Endodermal cell (in vitro differentiated cells): ENCODE measurements around the gene GSTO1. TPM values are rescaled to one million over a fixed set of nuclear protein-coding genes. Genes with fewer than 3 reads are reported as not detected.

Experiments used
- DNase-seq: peaks from one replicate; pipeline ENCODE4 v3.0.0-alpha.2; 2017
- H3K27ac ChIP-seq: 2 replicates; pipeline ENCODE4 v1.5.1; 2013; ENCODE audit warnings: mild to moderate bottlenecking, low read depth, low read length, moderate library complexity
- H3K27me3 ChIP-seq: 2 replicates; pipeline ENCODE4 v1.6.1; 2013; ENCODE audit warnings: mild to moderate bottlenecking, low read length, moderate library complexity; ENCODE audit not compliant: insufficient read depth, control insufficient read depth, poor library complexity, severe bottlenecking
- H3K36me3 ChIP-seq: 2 replicates; pipeline ENCODE4 v1.7.0; 2013; ENCODE audit warnings: mild to moderate bottlenecking, low read length, moderate library complexity; ENCODE audit not compliant: control insufficient read depth, insufficient read depth
- H3K4me1 ChIP-seq: one replicate; pipeline ENCODE4 v1.7.0; 2013; ENCODE audit warnings: low read length; ENCODE audit not compliant: control insufficient read depth, insufficient read depth
- H3K4me3 ChIP-seq: 2 replicates; pipeline ENCODE4 v1.5.1; 2013; ENCODE audit warnings: mild to moderate bottlenecking, low read length, moderate library complexity
- H3K9ac ChIP-seq: 2 replicates; pipeline ENCODE4 v1.6.1; 2013; ENCODE audit warnings: mild to moderate bottlenecking, low read length, moderate library complexity; ENCODE audit not compliant: poor library complexity, severe bottlenecking; ENCODE audit errors: extremely low read depth
- H3K9me3 ChIP-seq: 2 replicates; pipeline ENCODE4 v1.6.1; 2013; ENCODE audit warnings: mild to moderate bottlenecking, low read length, moderate library complexity; ENCODE audit not compliant: control insufficient read depth
- H3K27ac Mint-ChIP-seq: 2 replicates; pipeline ENCODE4 v1.8.0; 2020; ENCODE audit warnings: mixed read lengths
- H3K27me3 Mint-ChIP-seq: 2 replicates; pipeline ENCODE4 v1.8.0; 2021; ENCODE audit warnings: mild to moderate bottlenecking, mixed read lengths; ENCODE audit not compliant: insufficient read depth
- H3K36me3 Mint-ChIP-seq: 2 replicates; pipeline ENCODE4 v1.8.0; 2020; ENCODE audit warnings: low read depth, mixed read lengths
- H3K4me1 Mint-ChIP-seq: 2 replicates; pipeline ENCODE4 v1.8.0; 2020; ENCODE audit warnings: mixed read lengths
- H3K4me3 Mint-ChIP-seq: 2 replicates; pipeline ENCODE4 v1.8.0; 2020; ENCODE audit warnings: mild to moderate bottlenecking, moderate library complexity, mixed read lengths
- H3K9me3 Mint-ChIP-seq: 2 replicates; pipeline ENCODE4 v1.8.0; 2020; ENCODE audit warnings: mild to moderate bottlenecking, mixed read lengths
- WGBS, 2 experiments: methylation state at CpG; one replicate each; pipeline versions ENCODE4 v1.1.5 to v1.1.7; 2013; ENCODE audit warnings: missing lambda C conversion rate in 2 of 2, mixed read lengths in 1 of 2; ENCODE audit not compliant: insufficient coverage in 1 of 2, insufficient read length in 1 of 2; 5-methylcytosine and 5-hydroxymethylcytosine counted together
- total RNA-seq, 2 donors: library from RNA; stranded (reverse); fragmentation: NEBNext Ultra II Directional in 1 of 2; extraction: Animal tissue kit (Norgen Biotek cat#: 25700) in 1 of 2; gene quantifications; 2 replicates in 1 of 2; 3 replicates in 1 of 2; pipeline ENCODE4 v1.2.1, GENCODE V29; 2021
- TF ChIP-seq, protein P1 (sequence below): fragments of 200-600 bp; sonication (generic); conservative IDR thresholded peaks from 2 replicates; pipeline ENCODE4 v1.5.0; 2021; ENCODE audit warnings: antibody characterized with exemption, mild to moderate bottlenecking

Gene GSTO1
- total RNA-seq, 2 donors from 2014 or later = 208 to 223 TPM

DNA sequence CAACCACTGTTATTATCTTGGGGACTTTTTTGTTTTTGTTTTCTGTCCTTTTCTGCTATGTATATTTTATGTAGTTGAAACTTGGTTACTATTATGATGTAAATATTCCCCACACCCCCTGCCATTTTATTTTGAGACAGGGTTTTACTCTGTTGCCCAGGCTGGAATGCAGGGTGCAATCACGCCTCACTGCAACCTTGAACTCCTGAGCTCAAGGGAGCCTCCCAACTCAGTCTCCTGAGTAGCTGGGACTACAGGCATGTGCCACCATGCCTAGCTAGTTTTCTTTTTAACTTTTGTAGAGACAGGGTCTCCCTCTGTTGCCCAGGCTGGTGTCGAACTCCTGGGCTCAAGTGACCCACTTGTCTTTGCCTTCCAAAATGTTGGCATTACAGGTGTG lies 32.2 kb downstream of the GSTO1 start:
- 95 to 100% methylated on average over 1 to 2 of the region's 2 CpGs for WGBS, 2 experiments
- H3K36me3 ChIP-seq = no peaks in the 10 kb centered on the region
- no peaks in the 10 kb centered on the region for H3K9me3 ChIP-seq
- H3K27me3 ChIP-seq = peaks cover 26% of the 10 kb centered on the region
- Mint-ChIP-seq H3K9me3 (no peaks in the 10 kb centered on the region), H3K4me1 (peaks cover 5% of the 10 kb centered on the region), H3K4me3 (no peak overlapping the region), H3K27ac (no peak overlapping the region), H3K27me3 (peaks cover 30% of the 10 kb centered on the region), H3K36me3 (peaks cover 5% of the 10 kb centered on the region)
- no peak overlapping the region for H3K27ac ChIP-seq
- TF ChIP-seq, protein P1, sequence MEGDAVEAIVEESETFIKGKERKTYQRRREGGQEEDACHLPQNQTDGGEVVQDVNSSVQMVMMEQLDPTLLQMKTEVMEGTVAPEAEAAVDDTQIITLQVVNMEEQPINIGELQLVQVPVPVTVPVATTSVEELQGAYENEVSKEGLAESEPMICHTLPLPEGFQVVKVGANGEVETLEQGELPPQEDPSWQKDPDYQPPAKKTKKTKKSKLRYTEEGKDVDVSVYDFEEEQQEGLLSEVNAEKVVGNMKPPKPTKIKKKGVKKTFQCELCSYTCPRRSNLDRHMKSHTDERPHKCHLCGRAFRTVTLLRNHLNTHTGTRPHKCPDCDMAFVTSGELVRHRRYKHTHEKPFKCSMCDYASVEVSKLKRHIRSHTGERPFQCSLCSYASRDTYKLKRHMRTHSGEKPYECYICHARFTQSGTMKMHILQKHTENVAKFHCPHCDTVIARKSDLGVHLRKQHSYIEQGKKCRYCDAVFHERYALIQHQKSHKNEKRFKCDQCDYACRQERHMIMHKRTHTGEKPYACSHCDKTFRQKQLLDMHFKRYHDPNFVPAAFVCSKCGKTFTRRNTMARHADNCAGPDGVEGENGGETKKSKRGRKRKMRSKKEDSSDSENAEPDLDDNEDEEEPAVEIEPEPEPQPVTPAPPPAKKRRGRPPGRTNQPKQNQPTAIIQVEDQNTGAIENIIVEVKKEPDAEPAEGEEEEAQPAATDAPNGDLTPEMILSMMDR = no peak
- H3K4me1 ChIP-seq = no peaks in the 10 kb centered on the region
- no peak for DNase-seq
- no peak overlapping the region for H3K9ac ChIP-seq
- no peak overlapping the region for H3K4me3 ChIP-seq

- Mint-ChIP-seq H3K36me3 (peaks cover 3% of the 10 kb centered on the region), H3K27ac (no peak overlapping the region), H3K4me1 (peaks cover 6% of the 10 kb centered on the region), H3K4me3 (no peak overlapping the region), H3K9me3 (no peaks in the 10 kb centered on the region), H3K27me3 (peaks cover 20% of the 10 kb centered on the region)
- no peak overlapping the region for H3K4me3 ChIP-seq
- no peak for DNase-seq
- no peaks in the 10 kb centered on the region for H3K4me1 ChIP-seq
- H3K9me3 ChIP-seq = no peaks in the 10 kb centered on the region
- no peaks in the 10 kb centered on the region for H3K36me3 ChIP-seq
- H3K27me3 ChIP-seq = peaks cover 15% of the 10 kb centered on the region
- no peak overlapping the region for H3K27ac ChIP-seq
- TF ChIP-seq, protein P1 = no peak
- no peak overlapping the region for H3K9ac ChIP-seq
- WGBS, 2 experiments = 95 to 100% methylated on average over 1 of the region's 1 CpG
These were observed 33.7 kb downstream of the GSTO1 start for GRCh38 chr10:104288355-104288754.

GRCh38 chr10:104291439-104291951 lies 36.8 kb downstream of the GSTO1 start:
- H3K36me3 ChIP-seq = no peaks in the 10 kb centered on the region
- H3K9me3 ChIP-seq = no peaks in the 10 kb centered on the region
- H3K4me1 ChIP-seq = no peaks in the 10 kb centered on the region
- H3K27me3 ChIP-seq = peaks cover 9% of the 10 kb centered on the region
- H3K27ac ChIP-seq = no peak overlapping the region
- no peaks in the 10 kb centered on the region for H3K9me3 Mint-ChIP-seq
- H3K4me3 ChIP-seq = no peak overlapping the region
- DNase-seq = peak; percentile 95
- 2 to 5% methylated on average over 12 to 24 of the region's 26 CpGs for WGBS, 2 experiments
- no peak overlapping the region for H3K4me3 Mint-ChIP-seq
- H3K27ac Mint-ChIP-seq = no peak overlapping the region
- peaks cover 6% of the 10 kb centered on the region for H3K4me1 Mint-ChIP-seq
- TF ChIP-seq, protein P1 = peak; percentile 100
- H3K27me3 Mint-ChIP-seq = peaks cover 15% of the 10 kb centered on the region
- H3K36me3 Mint-ChIP-seq = peaks cover 3% of the 10 kb centered on the region
- H3K9ac ChIP-seq = no peak overlapping the region
